K562 (cell line): ENCODE measurements around the gene SLAMF8.

ENCODE experiments used
- BCLAF1 ChIP-seq, 2 experiments: fragments of 450-650 bp in 1 of 2; IDR thresholded peaks; 2 replicates each; pipeline ENCODE4 v1.6.1; 2011 to 2017; ENCODE audit warnings: low read depth in 2 of 2, antibody characterized with exemption in 1 of 2, borderline replicate concordance in 1 of 2, low read length in 1 of 2, mild to moderate bottlenecking in 1 of 2, mixed read lengths in 1 of 2; ENCODE audit not compliant: control insufficient read depth in 1 of 2
- CAMTA2 ChIP-seq: fragments of 250-450 bp; sonication (Bioruptor Pico); conservative IDR thresholded peaks from 2 replicates; pipeline ENCODE4 v1.5.1; 2022
- EZH2 ChIP-seq: IDR thresholded peaks from 2 replicates; pipeline ENCODE4 v1.6.1; 2012; ENCODE audit warnings: low read depth, mild to moderate bottlenecking, inconsistent platforms, low read length, borderline replicate concordance
- ZNF324 ChIP-seq: fragments of 250-450 bp; sonication (Bioruptor Pico); IDR thresholded peaks from 2 replicates; pipeline ENCODE4 v1.4.0; 2020; ENCODE audit warnings: mild to moderate bottlenecking
- ZNF354B ChIP-seq: fragments of 250-450 bp; sonication (Bioruptor Pico); IDR thresholded peaks from 2 replicates; pipeline ENCODE4 v1.4.0; 2020
- TF ChIP-seq, protein P1 (sequence below): fragments of 250-450 bp; sonication (Bioruptor Pico); IDR thresholded peaks from 2 replicates; pipeline ENCODE4 v1.6.1; 2021; ENCODE audit warnings: mild to moderate bottlenecking
- TF ChIP-seq, protein P2 (sequence below), 3 experiments: IDR thresholded peaks in 2 of 3; conservative IDR thresholded peaks in 1 of 3; 2 replicates each; pipeline ENCODE4 v1.5.1; 2011 to 2012; ENCODE audit warnings: low read length in 3 of 3, mild to moderate bottlenecking in 3 of 3, control low read depth in 2 of 3, improper control_type of control experiment in 1 of 3, inconsistent platforms in 1 of 3, low read depth in 1 of 3, mixed read lengths in 1 of 3, moderate library complexity in 1 of 3; ENCODE audit not compliant: insufficient read depth in 2 of 3
- TF ChIP-seq, protein P3 (sequence below): sonication (generic); formaldehyde crosslinking; IDR thresholded peaks from 2 replicates; pipeline ENCODE4 v1.8.1; 2023; ENCODE audit warnings: mild to moderate bottlenecking, missing genetic modification reagents, moderate library complexity

GRCh38 chr1:159845751-159846629 lies 19.3 kb downstream of the SLAMF8 start:
- TF ChIP-seq ZNF354B (CRISPR knock-in tag) (no peak), EZH2 (no peak), BCLAF1 (IDR thresholded peaks at IDR 0.05; ENCODE audit: borderline replicate concordance in 1 of 2, control insufficient read depth in 1 of 2, low read depth in 2 of 2, low read length in 1 of 2) (no peak), CAMTA2 (no peak), ZNF324 (CRISPR knock-in tag) (no peak)
- TF ChIP-seq, protein P1, sequence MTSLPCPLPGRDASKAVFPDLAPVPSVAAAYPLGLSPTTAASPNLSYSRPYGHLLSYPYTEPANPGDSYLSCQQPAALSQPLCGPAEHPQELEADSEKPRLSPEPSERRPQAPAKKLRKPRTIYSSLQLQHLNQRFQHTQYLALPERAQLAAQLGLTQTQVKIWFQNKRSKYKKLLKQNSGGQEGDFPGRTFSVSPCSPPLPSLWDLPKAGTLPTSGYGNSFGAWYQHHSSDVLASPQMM (CRISPR knock-in tag) = no peak
- TF ChIP-seq, protein P2, sequence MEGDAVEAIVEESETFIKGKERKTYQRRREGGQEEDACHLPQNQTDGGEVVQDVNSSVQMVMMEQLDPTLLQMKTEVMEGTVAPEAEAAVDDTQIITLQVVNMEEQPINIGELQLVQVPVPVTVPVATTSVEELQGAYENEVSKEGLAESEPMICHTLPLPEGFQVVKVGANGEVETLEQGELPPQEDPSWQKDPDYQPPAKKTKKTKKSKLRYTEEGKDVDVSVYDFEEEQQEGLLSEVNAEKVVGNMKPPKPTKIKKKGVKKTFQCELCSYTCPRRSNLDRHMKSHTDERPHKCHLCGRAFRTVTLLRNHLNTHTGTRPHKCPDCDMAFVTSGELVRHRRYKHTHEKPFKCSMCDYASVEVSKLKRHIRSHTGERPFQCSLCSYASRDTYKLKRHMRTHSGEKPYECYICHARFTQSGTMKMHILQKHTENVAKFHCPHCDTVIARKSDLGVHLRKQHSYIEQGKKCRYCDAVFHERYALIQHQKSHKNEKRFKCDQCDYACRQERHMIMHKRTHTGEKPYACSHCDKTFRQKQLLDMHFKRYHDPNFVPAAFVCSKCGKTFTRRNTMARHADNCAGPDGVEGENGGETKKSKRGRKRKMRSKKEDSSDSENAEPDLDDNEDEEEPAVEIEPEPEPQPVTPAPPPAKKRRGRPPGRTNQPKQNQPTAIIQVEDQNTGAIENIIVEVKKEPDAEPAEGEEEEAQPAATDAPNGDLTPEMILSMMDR (IDR thresholded peaks at IDR 0.05 in 2 of 3, conservative IDR thresholded peaks at IDR 0.05 in 1 of 3; ENCODE audit: insufficient read depth in 2 of 3, low read depth in 1 of 3, low read length in 3 of 3) = no peak
- TF ChIP-seq, protein P3, sequence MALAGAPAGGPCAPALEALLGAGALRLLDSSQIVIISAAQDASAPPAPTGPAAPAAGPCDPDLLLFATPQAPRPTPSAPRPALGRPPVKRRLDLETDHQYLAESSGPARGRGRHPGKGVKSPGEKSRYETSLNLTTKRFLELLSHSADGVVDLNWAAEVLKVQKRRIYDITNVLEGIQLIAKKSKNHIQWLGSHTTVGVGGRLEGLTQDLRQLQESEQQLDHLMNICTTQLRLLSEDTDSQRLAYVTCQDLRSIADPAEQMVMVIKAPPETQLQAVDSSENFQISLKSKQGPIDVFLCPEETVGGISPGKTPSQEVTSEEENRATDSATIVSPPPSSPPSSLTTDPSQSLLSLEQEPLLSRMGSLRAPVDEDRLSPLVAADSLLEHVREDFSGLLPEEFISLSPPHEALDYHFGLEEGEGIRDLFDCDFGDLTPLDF (CRISPR knock-in tag) = no peak
